Smooth muscle cell (in vitro differentiated cells): ENCODE measurements around the gene C16orf78. TPM values are rescaled to one million over a fixed set of nuclear protein-coding genes. Genes with fewer than 3 reads are reported as not detected.

Source experiments
- DNase-seq: peaks from one replicate; lab custom pipeline; 2025; ENCODE audit not compliant: unreplicated experiment; lab: John Stamatoyannopoulos, UW
- H2AFZ ChIP-seq: fragments of 200-600 bp; sonication (generic); 2 replicates; pipeline ENCODE4 v1.6.0; 2016; ENCODE audit warnings: antibody characterized with exemption, low read depth, mild to moderate bottlenecking
- H3F3A ChIP-seq: fragments of 200-600 bp; sonication (generic); 2 replicates; pipeline ENCODE4 v1.6.0; 2017; ENCODE audit warnings: antibody characterized with exemption, low read depth
- H3K27ac ChIP-seq: fragments of 200-600 bp; sonication (generic); 2 replicates; pipeline ENCODE4 v1.5.1; 2016; ENCODE audit warnings: low read depth, mild to moderate bottlenecking
- H3K27me3 ChIP-seq: fragments of 200-600 bp; sonication (generic); 2 replicates; pipeline ENCODE4 v1.6.1; 2016; ENCODE audit warnings: low read depth, mild to moderate bottlenecking
- H3K36me3 ChIP-seq: fragments of 200-600 bp; sonication (generic); 2 replicates; pipeline ENCODE4 v1.5.1; 2016; ENCODE audit warnings: low read depth
- H3K4me1 ChIP-seq: fragments of 200-600 bp; sonication (generic); 2 replicates; pipeline ENCODE4 v1.5.1; 2016; ENCODE audit warnings: low read depth
- H3K4me2 ChIP-seq: fragments of 200-600 bp; sonication (generic); 2 replicates; pipeline ENCODE4 v1.6.0; 2016; ENCODE audit warnings: mild to moderate bottlenecking
- H3K4me3 ChIP-seq: fragments of 200-600 bp; sonication (generic); 2 replicates; pipeline ENCODE4 v1.5.1; 2016; ENCODE audit warnings: mild to moderate bottlenecking
- H3K79me2 ChIP-seq: fragments of 200-600 bp; sonication (generic); 2 replicates; pipeline ENCODE4 v1.6.0; 2016; ENCODE audit warnings: low read depth, mild to moderate bottlenecking
- H3K9ac ChIP-seq: fragments of 200-600 bp; sonication (generic); 2 replicates; pipeline ENCODE4 v1.6.0; 2016; ENCODE audit warnings: low read depth
- H3K9me3 ChIP-seq: fragments of 200-600 bp; sonication (generic); replicated peaks from 2 replicates; pipeline ENCODE4 v1.5.1; 2016; ENCODE audit warnings: low read depth
- H4K20me1 ChIP-seq: fragments of 200-600 bp; sonication (generic); 2 replicates; pipeline ENCODE4 v1.6.0; 2016; ENCODE audit warnings: low read depth
- CTCF ChIP-seq: fragments of 200-600 bp; sonication (generic); IDR thresholded peaks from 2 replicates; pipeline ENCODE4 v1.5.1; 2017; ENCODE audit warnings: borderline replicate concordance, mild to moderate bottlenecking, antibody characterized with exemption; ENCODE audit not compliant: insufficient read depth, poor library complexity, severe bottlenecking
- WGBS: methylation state at CpG from one replicate; pipeline ENCODE4 v1.1.7; 2016; ENCODE audit warnings: low lambda C conversion rate; 5-methylcytosine and 5-hydroxymethylcytosine counted together
- polyA plus RNA-seq: library from polyadenylated mRNA; unstranded; fragments of >200 nt; fragmentation: Nextera tagmentation; extraction: Ambion mirVana; gene quantifications from 2 replicates; pipeline ENCODE4 v1.2.1, GENCODE V29; 2016
- total RNA-seq: library from RNA; depleted of rRNA; stranded (reverse); fragments of >200 nt; gene quantifications from 2 replicates; pipeline ENCODE4 v1.2.3, GENCODE V29; 2014

The C16orf78 gene
- total and polyA plus RNA-seq, 2 experiments from 2014 or later: not detected

DNA sequence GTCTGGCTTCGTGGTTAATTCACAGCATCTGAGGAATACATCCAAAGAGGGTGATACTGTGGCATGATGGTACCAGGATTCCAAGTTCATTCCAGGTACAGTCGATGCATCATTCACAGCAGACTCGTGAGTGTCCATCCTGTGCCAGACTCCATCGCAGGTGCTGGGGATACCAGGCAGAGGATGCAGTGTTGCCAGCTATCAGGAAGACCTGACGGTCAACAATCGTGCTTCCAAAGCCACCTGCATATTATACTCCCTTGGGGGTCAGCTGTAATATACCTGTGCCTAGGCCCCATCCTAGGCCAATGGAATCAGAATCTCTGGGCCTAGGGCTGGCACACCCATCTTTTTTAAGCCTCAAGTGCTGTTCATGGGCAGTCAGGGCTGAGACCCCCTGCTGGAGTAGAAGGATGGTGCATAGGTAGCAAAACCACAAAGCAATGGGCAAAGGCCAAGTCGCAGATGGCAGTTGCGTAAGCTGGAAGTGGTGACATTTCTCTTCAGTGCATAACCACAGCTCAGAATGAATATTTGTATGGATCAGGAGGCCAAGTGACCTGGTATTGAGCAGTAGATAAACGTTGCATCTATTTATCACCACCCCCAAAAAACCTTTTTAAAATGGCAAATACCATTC, 42.9 kb upstream of the C16orf78 start:
- Histone ChIP-seq H2AFZ (no peak overlapping the region), H4K20me1 (no peaks in the 10 kb centered on the region), H3K9ac (no peak overlapping the region), H3K27me3 (no peaks in the 10 kb centered on the region), H3F3A (no peaks in the 10 kb centered on the region), H3K4me3 (no peak overlapping the region), H3K36me3 (no peaks in the 10 kb centered on the region), H3K79me2 (no peaks in the 10 kb centered on the region), H3K4me2 (no peak overlapping the region), H3K27ac (no peak overlapping the region), H3K9me3 (no peaks in the 10 kb centered on the region), H3K4me1 (no peaks in the 10 kb centered on the region)
- no peak for DNase-seq
- 80% methylated on average over 9 of the region's 9 CpGs for WGBS
- TF ChIP-seq CTCF: no peak

DNA sequence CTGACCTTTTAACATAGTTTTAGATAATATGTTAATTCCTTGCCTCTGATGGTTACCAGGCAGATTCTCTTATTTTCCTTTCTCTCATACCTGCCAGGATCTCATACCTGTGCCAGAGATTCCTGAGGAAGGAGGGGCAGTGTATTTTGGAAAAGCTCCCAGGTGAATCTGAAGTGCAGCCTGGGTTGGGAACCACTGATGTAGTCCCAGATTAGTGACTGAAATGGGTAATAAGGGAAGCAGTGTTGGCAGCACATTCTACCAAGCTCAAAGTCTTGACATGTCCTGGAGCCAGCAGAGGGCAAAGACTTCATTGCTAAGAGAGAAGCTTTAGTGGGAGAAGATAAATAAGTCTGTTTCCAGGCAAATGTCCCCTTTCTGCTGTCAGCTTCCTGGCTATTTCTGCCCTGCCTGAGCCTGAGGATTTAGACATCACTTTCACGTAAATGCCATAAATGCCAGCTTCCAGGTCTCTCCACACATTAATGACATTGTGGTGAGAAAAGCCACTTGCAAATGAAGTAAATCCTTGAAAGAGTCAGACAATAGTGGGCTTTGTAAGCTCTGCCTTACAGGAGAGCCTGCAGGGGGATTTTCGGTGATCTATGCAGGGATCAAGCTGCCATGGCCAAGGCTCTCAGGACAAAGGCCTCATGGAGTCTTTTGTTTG, 40.9 kb upstream of the C16orf78 start:
- WGBS: 51% methylated on average over 2 of the region's 2 CpGs
- H3K9ac ChIP-seq: no peak overlapping the region
- no peak overlapping the region for H2AFZ ChIP-seq
- no peaks in the 10 kb centered on the region for H3K79me2 ChIP-seq
- no peaks in the 10 kb centered on the region for H3K36me3 ChIP-seq
- H3K4me3 ChIP-seq: no peak overlapping the region
- no peak for DNase-seq
- no peak overlapping the region for H3K27ac ChIP-seq
- H3F3A ChIP-seq: no peaks in the 10 kb centered on the region
- no peak for TF ChIP-seq CTCF
- H4K20me1 ChIP-seq: no peaks in the 10 kb centered on the region
- no peaks in the 10 kb centered on the region for H3K4me1 ChIP-seq
- H3K4me2 ChIP-seq: no peak overlapping the region
- H3K27me3 ChIP-seq: no peaks in the 10 kb centered on the region
- no peaks in the 10 kb centered on the region for H3K9me3 ChIP-seq

DNA sequence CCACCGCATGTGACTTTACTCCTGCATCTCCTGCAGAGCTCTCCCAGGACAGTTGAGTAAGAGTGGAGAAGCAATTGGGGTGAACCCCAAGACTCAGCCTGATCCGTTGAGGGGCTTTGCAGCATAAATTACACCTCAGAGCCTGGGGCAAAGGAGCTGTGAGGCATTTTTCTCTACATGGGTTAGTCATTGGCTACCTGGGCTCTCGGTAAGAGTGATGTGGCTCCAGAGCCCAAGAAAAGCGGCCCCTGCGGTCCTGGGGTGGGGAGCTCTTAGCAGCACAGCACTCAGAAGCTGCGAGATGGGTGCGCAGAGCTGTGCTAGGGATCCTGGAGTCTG, 40.4 kb upstream of the C16orf78 start:
- no peaks in the 10 kb centered on the region for H3K36me3 ChIP-seq
- no peak for TF ChIP-seq CTCF
- no peaks in the 10 kb centered on the region for H3K4me1 ChIP-seq
- H3K27me3 ChIP-seq: no peaks in the 10 kb centered on the region
- WGBS: 84% methylated on average over 7 of the region's 7 CpGs
- H3F3A ChIP-seq: no peaks in the 10 kb centered on the region
- H3K4me2 ChIP-seq: no peak overlapping the region
- H2AFZ ChIP-seq: no peak overlapping the region
- H3K9ac ChIP-seq: no peak overlapping the region
- no peaks in the 10 kb centered on the region for H3K79me2 ChIP-seq
- no peaks in the 10 kb centered on the region for H4K20me1 ChIP-seq
- no peak overlapping the region for H3K4me3 ChIP-seq
- DNase-seq: no peak
- no peak overlapping the region for H3K27ac ChIP-seq
- no peaks in the 10 kb centered on the region for H3K9me3 ChIP-seq

DNA sequence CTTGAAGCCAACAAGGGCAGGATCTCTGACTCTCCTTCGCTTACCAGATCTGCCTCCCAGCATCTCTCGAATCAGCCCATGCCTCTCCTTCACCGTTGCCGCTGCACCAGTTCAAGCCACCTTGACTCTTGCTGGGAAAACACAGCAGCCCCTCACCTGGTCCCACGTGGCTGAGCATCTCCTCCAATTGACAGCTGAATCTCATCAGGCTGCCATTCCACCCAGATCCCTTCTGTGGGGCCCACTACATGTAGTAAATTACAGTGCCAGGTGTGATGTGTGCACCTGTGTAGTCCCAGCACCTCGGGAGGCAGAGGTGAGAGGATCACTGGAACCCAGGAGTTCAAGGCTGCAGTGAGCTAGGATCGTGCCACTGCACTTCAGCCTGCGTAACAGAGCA, 37.8 kb upstream of the C16orf78 start:
- no peak for TF ChIP-seq CTCF
- Histone ChIP-seq H3K4me2 (no peak overlapping the region), H4K20me1 (no peaks in the 10 kb centered on the region), H3K4me1 (no peaks in the 10 kb centered on the region), H3K79me2 (no peaks in the 10 kb centered on the region), H3K9me3 (no peaks in the 10 kb centered on the region), H3F3A (no peaks in the 10 kb centered on the region), H3K27ac (no peak overlapping the region), H3K4me3 (no peak overlapping the region), H2AFZ (no peak overlapping the region), H3K27me3 (peaks cover 3% of the 10 kb centered on the region), H3K36me3 (no peaks in the 10 kb centered on the region), H3K9ac (no peak overlapping the region)
- no peak for DNase-seq
- 76% methylated on average over 8 of the region's 8 CpGs for WGBS
